Activated CD4-positive, alpha-beta T cell treated with anti-CD3 and anti-CD28 coated beads, Interleukin-2, amount 10 ng/mL, durations not matched to agents 7 days and 5 days (primary cell): ENCODE results near the gene SNX32. TPM values are rescaled to one million over a fixed set of nuclear protein-coding genes. Genes with fewer than 3 reads are reported as not detected.
A peak's percentile ranks its signal among the peaks of the same experiment; 100 is the strongest.

Experiments used
- CTCF ChIA-PET: fragments of 350-600 bp; sonication (Branson Sonifier 250); formaldehyde crosslinking; loops from one replicate; lab custom pipeline; 2021; ENCODE audit warnings: antibody characterized with exemption; lab: Charles Lee
- POLR2A ChIA-PET: fragments of 350-600 bp; sonication (Branson Sonifier 250); formaldehyde crosslinking; loops from one replicate; lab custom pipeline; 2021; ENCODE audit warnings: antibody characterized with exemption; lab: Charles Lee
- DNase-seq: peaks from one replicate; pipeline ENCODE4 v3.0.0-alpha.2; 2020
- H3K27ac Mint-ChIP-seq: one replicate; pipeline ENCODE4 v1.8.0; 2021; ENCODE audit warnings: mild to moderate bottlenecking, moderate library complexity, mixed read lengths
- H3K27me3 Mint-ChIP-seq: one replicate; pipeline ENCODE4 v1.8.0; 2021; ENCODE audit warnings: mixed read lengths
- H3K36me3 Mint-ChIP-seq: one replicate; pipeline ENCODE4 v1.8.0; 2021; ENCODE audit warnings: low read depth, mixed read lengths
- H3K4me1 Mint-ChIP-seq: one replicate; pipeline ENCODE4 v1.8.0; 2021; ENCODE audit warnings: mixed read lengths
- H3K4me3 Mint-ChIP-seq: one replicate; pipeline ENCODE4 v1.8.0; 2021; ENCODE audit warnings: mild to moderate bottlenecking, moderate library complexity, mixed read lengths
- H3K9me3 Mint-ChIP-seq: one replicate; pipeline ENCODE4 v1.8.0; 2021; ENCODE audit warnings: mixed read lengths
- total RNA-seq, 2 experiments: library from RNA; stranded (reverse); gene quantifications; one replicate each; pipeline ENCODE4 v1.2.3, GENCODE V29; 2021

SNX32 gene
- total RNA-seq, 2 experiments from 2014 or later = 2.1 to 2.2 TPM

DNA sequence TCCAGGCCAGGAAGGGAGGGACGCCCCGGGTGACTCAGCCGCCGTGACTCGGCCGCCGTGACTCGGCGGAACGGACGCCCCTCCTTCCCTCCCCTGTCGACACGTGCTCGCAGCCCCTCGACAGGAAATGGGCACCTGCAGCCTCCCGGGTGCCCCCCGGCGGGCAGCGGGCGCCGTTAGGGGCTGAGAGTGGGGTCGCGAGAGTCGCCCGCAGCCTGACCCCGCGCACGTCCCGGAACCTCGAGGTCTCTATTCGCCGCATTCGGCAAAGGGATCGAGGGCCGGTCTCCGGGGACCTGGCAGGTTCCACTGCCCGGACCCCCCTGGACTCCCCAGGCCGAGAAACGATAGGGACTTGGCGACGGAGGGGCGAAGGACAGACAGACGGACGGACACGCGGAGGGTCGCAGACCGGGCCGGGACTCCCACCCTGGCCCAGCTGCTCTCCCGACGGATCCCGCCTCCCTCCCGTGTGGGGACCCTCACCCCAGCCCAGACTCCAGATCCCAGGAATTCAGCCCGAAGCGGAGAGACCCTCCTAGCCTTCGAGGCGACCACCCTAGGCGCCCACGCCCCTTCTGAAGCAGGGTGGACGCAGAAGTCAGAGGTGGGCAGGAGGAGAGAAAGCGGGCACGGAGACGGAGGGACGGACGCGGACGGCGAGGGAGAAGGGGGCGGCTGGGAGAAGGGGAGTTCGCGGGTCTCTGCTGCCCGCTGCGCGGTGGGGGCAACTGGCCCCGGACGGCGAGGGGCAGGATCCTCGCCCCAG lies 65.8 kb downstream of the SNX32 start:
- H3K9me3 Mint-ChIP-seq = no peaks in the 10 kb centered on the region
- ChIA-PET POLR2A (no interaction called here), CTCF (interaction anchor here (1.3 to 24.2 kb wide), 4 partner anchors 11 to 48 kb away, joined by 3 to 590 read pairs (median 172); partner anchors contain the start of genes CCDC85B, CFL1, CTSW and EFEMP2)
- peaks cover 11% of the 10 kb centered on the region for H3K27me3 Mint-ChIP-seq
- peaks cover 36% of the 10 kb centered on the region for H3K4me1 Mint-ChIP-seq
- peak overlapping the region; percentile 63 for H3K4me3 Mint-ChIP-seq
- peak; percentile 49 for DNase-seq
- H3K27ac Mint-ChIP-seq = peak overlapping the region; percentile 75
- no peaks in the 10 kb centered on the region for H3K36me3 Mint-ChIP-seq

DNA sequence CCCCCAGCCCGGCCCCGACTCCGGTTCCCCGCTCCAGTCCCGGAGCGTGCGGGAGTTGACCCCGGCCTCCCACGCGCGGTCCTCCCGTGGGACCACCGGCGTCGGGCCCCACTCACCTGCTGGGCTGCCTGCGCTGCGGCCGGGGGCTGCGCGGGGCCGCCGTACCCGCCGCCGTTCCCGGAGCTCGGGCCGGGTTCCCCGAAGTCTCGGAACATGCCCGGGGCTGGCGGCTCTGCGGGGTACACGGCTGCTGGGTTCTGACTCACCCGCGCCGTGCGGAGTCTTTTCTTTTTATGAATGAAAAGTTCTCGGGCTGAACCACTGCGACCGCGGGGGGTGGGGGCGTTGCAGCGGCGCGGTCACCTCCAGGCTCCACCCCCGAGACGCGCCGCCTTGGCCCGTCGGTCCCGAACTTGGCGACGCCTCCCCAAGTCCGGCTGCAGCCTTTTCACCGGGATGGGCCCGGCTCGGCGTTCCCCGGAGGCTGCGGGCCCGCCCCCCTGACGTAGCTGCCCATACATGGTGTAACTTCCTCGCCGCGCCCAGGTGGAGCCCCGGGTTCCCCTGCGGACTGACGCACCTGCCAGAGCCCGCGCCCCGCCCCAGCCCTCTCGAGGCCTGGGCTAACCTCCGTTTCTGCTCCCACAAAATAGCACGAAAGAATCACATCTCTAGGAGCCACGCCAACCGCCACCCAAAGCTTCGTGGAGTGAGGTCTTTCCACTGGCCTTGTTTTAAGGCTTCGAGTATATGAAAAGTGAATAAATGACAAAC lies 66.5 kb downstream of the SNX32 start, which contains the start of gene FOSL1:
Gene FOSL1 (minus strand): TSS at position 264 of the 774 bp plus-strand sequence. CDS start 49 bp downstream, at position 215.
- ChIA-PET POLR2A (interaction anchor here (0.6 to 0.9 kb wide), 2 partner anchors 10 to 12 kb away, joined by 3 to 5 read pairs; partner anchors contain the start of genes CCDC85B and FIBP), CTCF (interaction anchor here (0.7 to 24.0 kb wide), 9 partner anchors 9 to 81 kb away, joined by 3 to 340 read pairs (median 5); partner anchors contain the start of genes CCDC85B and FIBP)
- peak; percentile 93 for DNase-seq
- H3K27me3 Mint-ChIP-seq = peaks cover 11% of the 10 kb centered on the region
- peak within 1 kb of the TSS; percentile 75 for H3K27ac Mint-ChIP-seq
- no peaks in the 10 kb centered on the region for H3K9me3 Mint-ChIP-seq
- H3K36me3 Mint-ChIP-seq = no peaks in the 10 kb centered on the region
- H3K4me1 Mint-ChIP-seq = peaks cover 33% of the 10 kb centered on the region
- H3K4me3 Mint-ChIP-seq = peak within 1 kb of the TSS; percentile 63

GRCh38 chr11:65900899-65901180 lies 67.1 kb downstream of the SNX32 start:
- Mint-ChIP-seq H3K27ac (peak overlapping the region; percentile 68), H3K4me1 (peaks cover 28% of the 10 kb centered on the region), H3K4me3 (peak overlapping the region; percentile 56), H3K36me3 (no peaks in the 10 kb centered on the region), H3K9me3 (no peaks in the 10 kb centered on the region), H3K27me3 (peaks cover 12% of the 10 kb centered on the region)
- ChIA-PET CTCF (interaction anchor here (0.7 to 24.0 kb wide), 11 partner anchors 8 to 189 kb away, joined by 3 to 340 read pairs (median 5); partner anchors contain the start of genes CCDC85B, FIBP and KAT5), POLR2A (interaction anchor here (0.6 to 0.9 kb wide), 2 partner anchors 11 to 12 kb away, joined by 3 to 5 read pairs; partner anchors contain the start of genes CCDC85B and FIBP)
- DNase-seq = no peak

GRCh38 chr11:65903068-65903481 lies 69.3 kb downstream of the SNX32 start:
- H3K27ac Mint-ChIP-seq = no peak overlapping the region
- peaks cover 19% of the 10 kb centered on the region for H3K4me1 Mint-ChIP-seq
- POLR2A ChIA-PET = no interaction called here
- DNase-seq = no peak
- H3K9me3 Mint-ChIP-seq = no peaks in the 10 kb centered on the region
- CTCF ChIA-PET = interaction anchor here (1.0 to 24.0 kb wide), 5 partner anchors 14 to 265 kb away, joined by 3 to 340 read pairs (median 3); partner anchors contain the start of genes CCDC85B, FIBP, KAT5 and SIPA1
- no peak overlapping the region for H3K4me3 Mint-ChIP-seq
- no peaks in the 10 kb centered on the region for H3K36me3 Mint-ChIP-seq
- peaks cover 19% of the 10 kb centered on the region for H3K27me3 Mint-ChIP-seq

Other genes starting within 250 kb of the SNX32 start
- 1 to 10 TPM in 1 of 2 experiments, under 1 TPM in 1; 1.00 to 3.3 TPM for gene KCNK7, start 238.2 kb upstream of the SNX32 start, total RNA-seq
- 10 to 100 TPM; 61.0 to 67.1 TPM for gene MAP3K11, start 219.7 kb upstream of the SNX32 start, total RNA-seq
- 10 to 100 TPM; 47.7 to 50.2 TPM for gene PCNX3, start 218.2 kb upstream of the SNX32 start, total RNA-seq
- gene SIPA1, start 195.9 kb upstream of the SNX32 start, total RNA-seq = 100 to 1,000 TPM; 229 to 235 TPM
- gene RELA, start 171.0 kb upstream of the SNX32 start, total RNA-seq = 10 to 100 TPM; 76.7 to 79.8 TPM
- gene KAT5, start 121.7 kb upstream of the SNX32 start, total RNA-seq = 10 to 100 TPM; 60.8 to 72.3 TPM
- 10 to 100 TPM; 74.9 to 86.3 TPM for gene RNASEH2C, start 113.2 kb upstream of the SNX32 start, total RNA-seq
- gene AP5B1, start 53.0 kb upstream of the SNX32 start, total RNA-seq = 10 to 100 TPM; 17.4 to 20.2 TPM
- not detected for gene OVOL1, start 46.9 kb upstream of the SNX32 start, total RNA-seq
- 1,000 to 10,000 TPM; 1,543 to 1,707 TPM for gene CFL1, start 24.2 kb downstream of the SNX32 start, total RNA-seq
- 100 to 1,000 TPM in 1 of 2 experiments, 10 to 100 TPM in 1; 96.6 to 108 TPM for gene MUS81, start 26.5 kb downstream of the SNX32 start, total RNA-seq
- gene EFEMP2, start 38.8 kb downstream of the SNX32 start, total RNA-seq = 1 to 10 TPM; 9.0 to 9.7 TPM
- 10 to 100 TPM; 22.9 to 23.6 TPM for gene CTSW, start 45.9 kb downstream of the SNX32 start, total RNA-seq
- gene FIBP, start 54.5 kb downstream of the SNX32 start, total RNA-seq = 100 to 1,000 TPM in 1 of 2 experiments, 10 to 100 TPM in 1; 94.7 to 112 TPM
- 10 to 100 TPM; 39.4 to 56.7 TPM for gene CCDC85B, start 56.7 kb downstream of the SNX32 start, total RNA-seq
- 1 to 10 TPM; 1.7 to 2.0 TPM for gene FOSL1, start 66.4 kb downstream of the SNX32 start, total RNA-seq
- gene C11orf68, start 85.1 kb downstream of the SNX32 start, total RNA-seq = 10 to 100 TPM; 32.7 to 36.3 TPM
- 100 to 1,000 TPM; 190 to 218 TPM for gene DRAP1, start 85.5 kb downstream of the SNX32 start, total RNA-seq
- not detected for gene TSGA10IP, start 111.5 kb downstream of the SNX32 start, total RNA-seq
- 10 to 100 TPM; 79.6 to 81.7 TPM for gene SART1, start 127.8 kb downstream of the SNX32 start, total RNA-seq
- 10 to 100 TPM; 50.4 to 54.4 TPM for gene EIF1AD, start 168.2 kb downstream of the SNX32 start, total RNA-seq
- 100 to 1,000 TPM; 223 to 236 TPM for gene BANF1, start 168.5 kb downstream of the SNX32 start, total RNA-seq
- not detected for gene CST6, start 178.0 kb downstream of the SNX32 start, total RNA-seq
- gene CATSPER1, start 192.5 kb downstream of the SNX32 start, total RNA-seq = not detected
- not detected for gene GAL3ST3, start 215.2 kb downstream of the SNX32 start, total RNA-seq
- gene SF3B2, start 218.4 kb downstream of the SNX32 start, total RNA-seq = 100 to 1,000 TPM; 217 to 223 TPM
- 100 to 1,000 TPM; 109 TPM for gene PACS1, start 236.3 kb downstream of the SNX32 start, total RNA-seq